Measurements from ENCODE around the gene SAP25.

DNA sequence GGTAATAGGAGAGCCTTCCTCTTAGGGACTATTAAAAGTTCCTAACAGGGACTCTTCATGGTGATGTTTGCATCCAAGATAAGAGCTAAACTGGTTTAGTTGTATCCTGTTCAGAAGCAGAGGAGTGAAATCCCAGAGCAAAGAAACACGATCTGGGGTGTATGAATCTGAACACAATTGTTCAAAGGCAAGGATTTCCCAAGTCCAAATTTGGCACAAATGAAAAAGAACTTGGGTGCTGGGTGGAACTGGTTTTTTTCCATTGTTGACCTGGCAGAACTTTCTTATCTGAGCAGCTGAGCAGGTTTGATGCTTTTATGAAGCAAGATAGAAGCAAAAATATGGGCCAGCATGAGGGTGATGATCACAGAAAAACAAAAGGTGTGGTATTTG is 28.7 kb downstream of the SAP25 start:
- TF ChIP-seq, protein P1, sequence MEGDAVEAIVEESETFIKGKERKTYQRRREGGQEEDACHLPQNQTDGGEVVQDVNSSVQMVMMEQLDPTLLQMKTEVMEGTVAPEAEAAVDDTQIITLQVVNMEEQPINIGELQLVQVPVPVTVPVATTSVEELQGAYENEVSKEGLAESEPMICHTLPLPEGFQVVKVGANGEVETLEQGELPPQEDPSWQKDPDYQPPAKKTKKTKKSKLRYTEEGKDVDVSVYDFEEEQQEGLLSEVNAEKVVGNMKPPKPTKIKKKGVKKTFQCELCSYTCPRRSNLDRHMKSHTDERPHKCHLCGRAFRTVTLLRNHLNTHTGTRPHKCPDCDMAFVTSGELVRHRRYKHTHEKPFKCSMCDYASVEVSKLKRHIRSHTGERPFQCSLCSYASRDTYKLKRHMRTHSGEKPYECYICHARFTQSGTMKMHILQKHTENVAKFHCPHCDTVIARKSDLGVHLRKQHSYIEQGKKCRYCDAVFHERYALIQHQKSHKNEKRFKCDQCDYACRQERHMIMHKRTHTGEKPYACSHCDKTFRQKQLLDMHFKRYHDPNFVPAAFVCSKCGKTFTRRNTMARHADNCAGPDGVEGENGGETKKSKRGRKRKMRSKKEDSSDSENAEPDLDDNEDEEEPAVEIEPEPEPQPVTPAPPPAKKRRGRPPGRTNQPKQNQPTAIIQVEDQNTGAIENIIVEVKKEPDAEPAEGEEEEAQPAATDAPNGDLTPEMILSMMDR (IDR thresholded peaks at IDR 0.05) = no peak
- TF ChIP-seq POLR2AphosphoS5 (IDR thresholded peaks at IDR 0.05) (peak; percentile 92), POLR2A (IDR thresholded peaks at IDR 0.05) (no peak)

Measured in prostate gland (tissue), 2 donors.